Left lung (tissue), 14 donors: Measurements from ENCODE around the gene GCNT2. TPM values are rescaled to one million over a fixed set of nuclear protein-coding genes. Genes with fewer than 3 reads are reported as not detected.

Source experiments
- ATAC-seq: fragments of 200-7000 bp; cut with Tn5 transposase; one replicate; pipeline ENCODE4 v1.9.1; 2020; ENCODE audit warnings: moderate library complexity
- DNase-seq, 4 donors: peaks; one replicate each; pipeline ENCODE4 v3.0.0-alpha.2; 2013 to 2020
- H3K27ac ChIP-seq, 2 donors: fragments of 200-600 bp; sonication (generic) in 1 of 2; one replicate each; pipeline versions ENCODE4 v1.5.0 to v1.8.0; 2020 to 2021
- H3K27me3 ChIP-seq, 2 donors: fragments of 200-600 bp; sonication (generic) in 1 of 2; one replicate each; pipeline versions ENCODE4 v1.5.0 to v1.8.0; 2020 to 2021
- H3K36me3 ChIP-seq, 2 donors: fragments of 200-600 bp; sonication (generic) in 1 of 2; one replicate each; pipeline versions ENCODE4 v1.5.0 to v1.8.0; 2020 to 2021
- H3K4me1 ChIP-seq, 2 donors: fragments of 200-600 bp; one replicate each; pipeline ENCODE4 v1.8.0; 2021
- H3K4me3 ChIP-seq, 2 donors: fragments of 200-600 bp; sonication (generic) in 1 of 2; one replicate each; pipeline versions ENCODE4 v1.5.0 to v1.8.0; 2020 to 2021; ENCODE audit warnings: mild to moderate bottlenecking in 1 of 2
- H3K9me3 ChIP-seq, 2 donors: fragments of 200-600 bp; sonication (generic) in 1 of 2; one replicate each; pipeline versions ENCODE4 v1.5.0 to v1.8.0; 2020 to 2021
- intact Hi-C, 2 donors: fragments of 100-400 bp; cut with DNase I; formaldehyde crosslinking; loops; one replicate each; pipeline versions ENCODE4 v1.11.2 to v1.14.2; 2022
- long read RNA-seq, 12 donors: library from polyadenylated mRNA in 2 of 12; unstranded in 2 of 12; transcript quantifications; one replicate each; pipeline ENCODE4 v2.0.0 and lab custom pipeline, GENCODE V29; 2019 to 2026
- polyA plus RNA-seq, 6 donors: library from polyadenylated mRNA; unstranded; fragments of 120-200 nt; gene quantifications; one replicate each; pipeline ENCODE4 v1.2.1, GENCODE V29; 2013; ENCODE audit not compliant: insufficient read length in 6 of 6
- total RNA-seq, 2 donors: library from RNA; stranded (reverse); fragmentation: NEBNext Ultra II Directional; extraction: Animal tissue kit (Norgen Biotek cat#: 25700); gene quantifications; one replicate each; pipeline ENCODE4 v1.2.1, GENCODE V29; 2021
- TF ChIP-seq, protein P1 (sequence below), 2 donors: fragments of 200-600 bp; sonication (generic) in 1 of 2; IDR thresholded peaks; one replicate each; pipeline versions ENCODE4 v1.5.0 to v1.8.0; 2021; ENCODE audit warnings: antibody characterized with exemption in 2 of 2
- donor health status: DM: no; HTN: yes; CAD: no.
- donor health status: DM: no; HTN: no; CAD: no.

GCNT2 gene
- total RNA-seq: 10 to 100 TPM; 25.1 to 32.3 TPM
- 10 to 100 TPM; 14.7 to 19.6 (median 17.5) TPM for polyA plus RNA-seq
- long read RNA-seq, donor 1, full-length matches to known transcripts: 4 of 4 reads
- long read RNA-seq, donor 1, partial matches to known transcripts: 0 of 4 reads
- long read RNA-seq, donor 1, other reads (novel, unspliced or antisense): 0 of 4 reads
- long read RNA-seq, donor 2, full-length matches to known transcripts: 9 of 9 reads
- long read RNA-seq, donor 2, partial matches to known transcripts: 0 of 9 reads
- long read RNA-seq, donor 2, other reads (novel, unspliced or antisense): 0 of 9 reads
- long read RNA-seq, donor 3, full-length matches to known transcripts: 3 of 3 reads
- long read RNA-seq, donor 3, partial matches to known transcripts: 0 of 3 reads
- long read RNA-seq, donor 3, other reads (novel, unspliced or antisense): 0 of 3 reads
- long read RNA-seq, donor 4, full-length matches to known transcripts: 4 of 6 reads
- long read RNA-seq, donor 4, partial matches to known transcripts: 0 of 6 reads
- long read RNA-seq, donor 4, other reads (novel, unspliced or antisense): 2 of 6 reads
- long read RNA-seq, donor 5, full-length matches to known transcripts: 2 of 2 reads
- long read RNA-seq, donor 5, partial matches to known transcripts: 0 of 2 reads
- long read RNA-seq, donor 5, other reads (novel, unspliced or antisense): 0 of 2 reads
- long read RNA-seq, donor 6, full-length matches to known transcripts: 1 of 1 reads
- long read RNA-seq, donor 6, partial matches to known transcripts: 0 of 1 reads
- long read RNA-seq, donor 6, other reads (novel, unspliced or antisense): 0 of 1 reads
- long read RNA-seq, donor 7, full-length matches to known transcripts: 1 of 1 reads
- long read RNA-seq, donor 7, partial matches to known transcripts: 0 of 1 reads
- long read RNA-seq, donor 7, other reads (novel, unspliced or antisense): 0 of 1 reads
- long read RNA-seq, donor 8, full-length matches to known transcripts: 1 of 1 reads
- long read RNA-seq, donor 8, partial matches to known transcripts: 0 of 1 reads
- long read RNA-seq, donor 8, other reads (novel, unspliced or antisense): 0 of 1 reads
- long read RNA-seq, donor 9: 0 reads
- long read RNA-seq, donor 10, partial matches to known transcripts: 0 of 1 reads
- long read RNA-seq, donor 10, other reads (novel, unspliced or antisense): 1 of 1 reads
- long read RNA-seq, donor 11, full-length matches to known transcripts: 4 of 4 reads
- long read RNA-seq, donor 11, partial matches to known transcripts: 0 of 4 reads
- long read RNA-seq, donor 11, other reads (novel, unspliced or antisense): 0 of 4 reads
- long read RNA-seq, donor 12, full-length matches to known transcripts: 4 of 4 reads
- long read RNA-seq, donor 12, partial matches to known transcripts: 0 of 4 reads
- long read RNA-seq, donor 12, other reads (novel, unspliced or antisense): 0 of 4 reads

DNA sequence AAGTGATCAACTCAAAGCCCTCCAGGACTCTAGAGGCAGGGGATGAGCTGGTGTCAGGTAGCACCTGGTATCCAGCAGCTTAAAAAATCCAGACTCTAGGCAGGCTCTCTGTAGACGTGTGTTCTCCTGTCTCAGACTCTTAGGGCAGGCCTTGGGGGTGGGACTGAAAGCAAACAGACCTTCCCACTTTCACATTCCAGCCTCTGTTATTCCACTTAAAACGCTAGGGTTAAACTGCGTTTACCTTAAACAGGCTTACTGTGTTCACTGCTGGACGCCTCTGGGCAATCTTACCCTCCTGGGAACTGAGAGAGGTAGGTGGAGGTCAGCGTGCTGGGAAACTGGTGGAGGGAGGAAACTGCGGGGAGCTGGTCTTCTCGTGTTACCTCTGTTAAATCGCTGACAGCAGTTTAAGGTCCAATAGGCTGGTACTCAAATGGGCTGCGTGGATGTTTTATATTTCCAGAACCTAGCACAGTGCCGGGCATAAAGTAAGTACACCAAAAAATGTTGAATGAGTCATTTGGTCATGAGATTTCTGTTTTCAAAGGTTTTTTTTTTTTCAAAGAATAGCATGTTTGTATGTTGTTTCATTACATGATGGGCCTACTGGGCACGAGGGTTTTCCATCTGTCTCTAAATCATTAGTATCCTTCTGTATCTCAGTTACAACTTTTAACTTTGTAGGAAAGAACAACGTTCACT is at the start of gene GCNT2:
TSS of gene GCNT2 (plus strand) at position 248 of the 705 bp plus-strand sequence. CDS start 7,561 bp downstream, outside the sequence.
- H3K36me3 ChIP-seq: no peaks in the 10 kb centered on the region
- intact Hi-C loops: no loop called here
- DNase-seq: peak in 2 of 4 donors; percentile 47 to 77
- ATAC-seq: peak; percentile 89
- TF ChIP-seq, protein P1, sequence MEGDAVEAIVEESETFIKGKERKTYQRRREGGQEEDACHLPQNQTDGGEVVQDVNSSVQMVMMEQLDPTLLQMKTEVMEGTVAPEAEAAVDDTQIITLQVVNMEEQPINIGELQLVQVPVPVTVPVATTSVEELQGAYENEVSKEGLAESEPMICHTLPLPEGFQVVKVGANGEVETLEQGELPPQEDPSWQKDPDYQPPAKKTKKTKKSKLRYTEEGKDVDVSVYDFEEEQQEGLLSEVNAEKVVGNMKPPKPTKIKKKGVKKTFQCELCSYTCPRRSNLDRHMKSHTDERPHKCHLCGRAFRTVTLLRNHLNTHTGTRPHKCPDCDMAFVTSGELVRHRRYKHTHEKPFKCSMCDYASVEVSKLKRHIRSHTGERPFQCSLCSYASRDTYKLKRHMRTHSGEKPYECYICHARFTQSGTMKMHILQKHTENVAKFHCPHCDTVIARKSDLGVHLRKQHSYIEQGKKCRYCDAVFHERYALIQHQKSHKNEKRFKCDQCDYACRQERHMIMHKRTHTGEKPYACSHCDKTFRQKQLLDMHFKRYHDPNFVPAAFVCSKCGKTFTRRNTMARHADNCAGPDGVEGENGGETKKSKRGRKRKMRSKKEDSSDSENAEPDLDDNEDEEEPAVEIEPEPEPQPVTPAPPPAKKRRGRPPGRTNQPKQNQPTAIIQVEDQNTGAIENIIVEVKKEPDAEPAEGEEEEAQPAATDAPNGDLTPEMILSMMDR (IDR thresholded peaks at IDR 0.05): no peak
- H3K9me3 ChIP-seq: no peaks in the 10 kb centered on the region
- H3K4me1 ChIP-seq: peaks cover 8 to 40% of the 10 kb centered on the region in 2 donors
- H3K4me3 ChIP-seq: peak within 1 kb of the TSS; percentile 15 to 18
- H3K27me3 ChIP-seq: no peaks in the 10 kb centered on the region
- peak within 1 kb of the TSS; percentile 64 to 83 for H3K27ac ChIP-seq

GRCh38 chr6:10472634-10473033 is 48.5 kb upstream of the GCNT2 start:
- Histone ChIP-seq H3K27ac (no peak overlapping the region), H3K27me3 (peaks cover 0 to 4% of the 10 kb centered on the region in 2 donors), H3K36me3 (no peaks in the 10 kb centered on the region), H3K9me3 (no peaks in the 10 kb centered on the region), H3K4me3 (no peak overlapping the region), H3K4me1 (no peaks in the 10 kb centered on the region)
- DNase-seq (no peak), ATAC-seq (no peak)
- intact Hi-C loops: no loop called here
- TF ChIP-seq, protein P1 (IDR thresholded peaks at IDR 0.05): no peak

DNA sequence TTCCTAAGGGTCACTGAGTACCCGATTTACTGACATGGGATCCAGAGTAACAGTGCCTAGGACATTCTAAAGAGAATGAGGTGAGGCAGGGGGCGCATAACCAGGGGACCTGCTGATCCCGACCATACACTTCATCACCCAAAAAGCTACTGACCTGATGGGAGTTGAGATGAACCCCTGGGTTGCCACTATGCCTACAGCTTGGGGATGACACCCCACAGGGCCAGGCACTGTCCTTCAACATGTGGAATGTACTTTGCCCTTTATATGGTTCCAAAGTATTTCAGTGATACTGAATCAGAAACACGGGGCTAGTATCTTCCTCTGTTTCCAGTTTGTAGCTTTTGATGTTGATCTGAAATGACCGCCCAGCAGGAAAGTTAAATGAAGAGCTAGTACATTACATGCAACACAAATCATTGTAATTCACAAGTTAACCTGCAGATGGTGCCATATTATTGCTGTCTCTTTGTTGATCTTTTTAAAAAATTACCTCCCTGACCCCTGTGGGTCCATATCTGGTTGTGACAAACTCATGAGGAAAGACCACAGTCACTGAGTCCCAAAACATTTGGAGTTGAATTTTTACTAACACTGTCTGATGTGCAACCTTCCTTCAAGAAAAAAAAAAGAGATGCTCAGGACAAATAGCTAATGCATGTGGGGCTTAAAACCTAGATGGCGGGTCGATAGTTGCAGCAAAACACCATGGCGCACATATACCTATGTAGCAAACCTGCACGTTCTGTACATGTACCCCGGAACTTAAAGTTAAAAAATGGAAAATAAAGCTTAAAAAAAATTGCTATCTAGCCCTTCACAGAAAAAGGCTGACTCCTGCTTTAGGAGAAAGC is 42.7 kb upstream of the GCNT2 start:
- H3K4me1 ChIP-seq: no peaks in the 10 kb centered on the region
- H3K36me3 ChIP-seq: no peaks in the 10 kb centered on the region
- H3K27ac ChIP-seq: no peak overlapping the region
- no peaks in the 10 kb centered on the region for H3K9me3 ChIP-seq
- ATAC-seq (peak; percentile 71), DNase-seq (peak in 2 of 4 donors; percentile 10 to 16)
- TF ChIP-seq, protein P1 (IDR thresholded peaks at IDR 0.05): peak; percentile 56 to 59
- intact Hi-C loops: no loop called here
- H3K4me3 ChIP-seq: no peak overlapping the region
- peaks cover 0 to 4% of the 10 kb centered on the region in 2 donors for H3K27me3 ChIP-seq
